K562 (cell line): ENCODE measurements around the gene PTPRM. TPM values are rescaled to one million over a fixed set of nuclear protein-coding genes. Genes with fewer than 3 reads are reported as not detected.

ENCODE experiments used
- ATAC-seq: fragments of 200-7000 bp; cut with Tn5 transposase; 3 replicates; pipeline ENCODE4 v1.9.1; 2020; ENCODE audit warnings: moderate library complexity
- BruUV-seq: library from RNA; stranded (reverse); fragments of 400-500 nt; replicated peaks from 2 replicates; lab custom pipeline; 2021; lab: Mats Ljungman, UMichigan
- CTCF ChIA-PET: fragments of 300-600 bp; formaldehyde crosslinking; extraction: SDS; loops from one replicate; lab custom pipeline; 2021; ENCODE audit warnings: low intra/inter-chr PET ratio; lab: Yijun Ruan, JAX
- POLR2A ChIA-PET: fragments of 300-600, 350-650 bp; sonication (Branson Sonifier 250); formaldehyde crosslinking; extraction: SDS; loops from one replicate; lab custom pipeline; 2021; ENCODE audit warnings: antibody characterized with exemption, inconsistent platforms; lab: Yijun Ruan, JAX
- DNase-seq, 4 experiments: peaks; one replicate each; pipeline versions ENCODE4 v3.0.0 to v3.0.0-alpha.2; 2011 to 2018; ENCODE audit warnings: low spot score in 3 of 4, mixed read lengths in 3 of 4; ENCODE audit errors: extremely low read depth in 1 of 4
- FAIRE-seq: peaks from 2 replicates; lab custom pipeline; 2011; peaks lifted over from hg19 to GRCh38; lab: Jason Lieb, UNC
- H2AFZ ChIP-seq: 2 replicates; pipeline ENCODE4 v1.6.0; 2011; ENCODE audit warnings: low read depth, low read length, control low read depth, inconsistent platforms
- H3K27ac ChIP-seq: fragments of 200-600 bp; 3 replicates; pipeline ENCODE4 v1.8.0; 2011; ENCODE audit warnings: low read depth, mild to moderate bottlenecking, control low read depth, inconsistent platforms, low read length, moderate library complexity, mixed read lengths; ENCODE audit errors: extremely low read depth
- H3K27me3 ChIP-seq, 2 experiments: fragments of 300-600 bp in 1 of 2; 2 replicates in 1 of 2; 3 replicates in 1 of 2; pipeline versions ENCODE4 v1.6.0 to v1.8.0; 2011; ENCODE audit warnings: inconsistent platforms in 2 of 2, low read length in 2 of 2, mild to moderate bottlenecking in 1 of 2, mixed read lengths in 1 of 2, moderate library complexity in 1 of 2; ENCODE audit not compliant: control insufficient read depth in 2 of 2, insufficient read depth in 2 of 2
- H3K36me3 ChIP-seq: fragments of 300-600 bp; 3 replicates; pipeline ENCODE4 v1.8.0; 2011; ENCODE audit warnings: mild to moderate bottlenecking, low read length, inconsistent platforms; ENCODE audit not compliant: control insufficient read depth, insufficient read depth
- H3K4me1 ChIP-seq, 2 experiments: fragments of 200-600 bp in 1 of 2; replicated peaks in 1 of 2; 2 replicates in 1 of 2; 3 replicates in 1 of 2; pipeline versions ENCODE4 v1.5.1 to v1.8.0; 2011; ENCODE audit warnings: inconsistent platforms in 2 of 2, low read length in 2 of 2, mild to moderate bottlenecking in 1 of 2, mixed read lengths in 1 of 2, moderate library complexity in 1 of 2; ENCODE audit not compliant: control insufficient read depth in 2 of 2, insufficient read depth in 2 of 2
- H3K4me2 ChIP-seq: 2 replicates; pipeline ENCODE4 v1.6.1; 2011; ENCODE audit warnings: low read length, control low read depth, inconsistent platforms, mixed read lengths; ENCODE audit not compliant: insufficient read depth
- H3K4me3 ChIP-seq: fragments of 200-600 bp; sonication (generic), shearing (Covaris generic); 2 replicates; pipeline ENCODE4 v1.5.1; 2016; ENCODE audit warnings: control low read depth, inconsistent platforms
- H3K79me2 ChIP-seq: fragments of 200-600 bp; 3 replicates; pipeline ENCODE4 v1.8.0; 2011; ENCODE audit warnings: low read length, inconsistent platforms; ENCODE audit not compliant: control insufficient read depth, insufficient read depth
- H3K9ac ChIP-seq, 2 experiments: 2 replicates each; pipeline versions ENCODE4 v1.6.0 to v1.6.1; 2011; ENCODE audit warnings: low read depth in 2 of 2, low read length in 2 of 2, control low read depth in 1 of 2, inconsistent platforms in 1 of 2, mild to moderate bottlenecking in 1 of 2, mixed read lengths in 1 of 2; ENCODE audit not compliant: insufficient read depth in 1 of 2
- H3K9me1 ChIP-seq: one replicate; pipeline ENCODE4 v1.6.0; 2011; ENCODE audit warnings: inconsistent platforms, mild to moderate bottlenecking, low read length, moderate library complexity; ENCODE audit not compliant: control insufficient read depth, insufficient read depth
- H3K9me3 ChIP-seq: replicated peaks from 2 replicates; pipeline ENCODE4 v1.5.1; 2011; ENCODE audit warnings: low read depth, low read length, inconsistent platforms; ENCODE audit not compliant: control insufficient read depth, insufficient read depth
- H4K20me1 ChIP-seq: replicated peaks from 2 replicates; pipeline ENCODE4 v1.6.1; 2011; ENCODE audit warnings: low read length, inconsistent platforms, mixed read lengths; ENCODE audit not compliant: control insufficient read depth, insufficient read depth
- NFYB ChIP-seq: IDR thresholded peaks from 2 replicates; pipeline ENCODE4 v1.6.1; 2011; ENCODE audit warnings: mild to moderate bottlenecking, moderate library complexity; ENCODE audit not compliant: insufficient read length; ENCODE audit errors: extremely low read depth
- RBBP5 ChIP-seq: fragments of 200-600 bp; sonication (generic); IDR thresholded peaks from 2 replicates; pipeline ENCODE4 v1.6.1; 2012; ENCODE audit warnings: borderline replicate concordance, mild to moderate bottlenecking, low read length, control low read depth, inconsistent platforms; ENCODE audit not compliant: insufficient read depth, poor library complexity, severe bottlenecking
- YBX1 ChIP-seq: fragments of 450-650 bp; IDR thresholded peaks from 2 replicates; pipeline ENCODE4 v1.7.1; 2016; ENCODE audit warnings: mild to moderate bottlenecking
- WGBS: fragments of 100-300 bp; shearing (Covaris generic); methylation state at CpG from one replicate; pipeline ENCODE4 v1.1.6; 2016; ENCODE audit warnings: low coverage, mixed read lengths; ENCODE audit not compliant: insufficient coverage; ENCODE audit errors: missing lambda C conversion rate; 5-methylcytosine and 5-hydroxymethylcytosine counted together
- in situ Hi-C: fragments of 300-500 bp; cut with MboI; formaldehyde crosslinking; loops from 4 replicates; pipeline ENCODE4 v1.15.0; 2018; ENCODE audit warnings: inconsistent platforms, mixed read lengths
- intact Hi-C: fragments of 100-400 bp; cut with micrococcal nuclease; formaldehyde crosslinking; loops from 2 replicates; pipeline ENCODE4 v1.14.2; 2022
- polyA plus RNA-seq, 8 experiments: library from polyadenylated mRNA; depleted of rRNA in 4 of 8; stranded (reverse) in 5 of 8; unstranded in 3 of 8; fragments of >200 nt; fragmentation: Nextera tagmentation in 2 of 8; fragmentation: Illumina TruSeq in 1 of 8; extraction: Ambion mirVana in 2 of 8; extraction: Trizol in 1 of 8; gene quantifications; 2 replicates each; pipeline versions ENCODE4 v1.2.1 to v1.2.3, GENCODE V29; 2011 to 2014; ENCODE audit warnings: inconsistent platforms in 1 of 8, missing spikeins in 1 of 8
- total RNA-seq, 7 experiments: library from RNA; depleted of rRNA in 6 of 7; stranded (reverse); fragments of >200 nt in 6 of 7; fragmentation: Illumina TruSeq in 2 of 7; extraction: Trizol in 2 of 7; gene quantifications; 2 replicates each; pipeline versions ENCODE4 v1.2.1 to v1.2.3, GENCODE V29; 2011 to 2021; ENCODE audit warnings: low replicate concordance in 1 of 7

Gene PTPRM
- total and polyA plus RNA-seq, 9 of the 15 experiments (the other 6 are each of a cell fraction or from before 2014, with no cell fraction given), result 0.03 to 0.16 (median 0.08) TPM; not detected in 3

DNA sequence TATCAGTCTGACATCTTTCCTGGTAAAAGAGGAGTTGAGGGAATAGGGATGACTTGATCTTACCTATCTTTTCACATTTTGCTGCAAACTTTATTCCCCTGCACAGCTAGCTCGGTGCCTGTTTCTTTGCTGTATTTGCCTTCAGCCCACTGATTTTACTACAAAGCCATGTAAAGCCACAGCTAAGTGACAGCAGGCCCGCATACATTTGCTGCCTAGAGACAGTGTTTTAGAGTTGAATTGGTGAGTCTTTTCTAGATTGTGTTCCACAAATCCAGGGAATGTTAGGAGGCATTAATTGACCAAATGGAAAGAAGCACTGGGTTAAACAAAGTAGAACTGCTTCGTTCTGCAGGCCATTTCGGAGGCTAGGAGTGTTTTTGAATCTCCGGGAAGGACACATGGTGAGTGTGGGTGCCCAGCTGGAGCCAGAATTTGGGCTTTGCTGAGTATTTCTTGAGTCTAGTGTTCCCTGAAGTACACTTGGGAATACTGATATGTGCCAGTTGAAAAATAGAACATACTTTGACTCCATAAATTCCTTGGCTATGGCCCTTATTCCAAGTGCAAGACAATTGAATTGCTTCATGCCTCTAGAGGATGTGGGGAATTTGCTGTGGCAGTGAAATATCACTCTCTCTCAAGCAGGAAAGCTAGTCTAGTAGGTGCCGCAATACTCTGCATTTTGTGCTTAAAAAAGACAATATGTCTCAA is 329.8 kb downstream of the PTPRM start:
- Histone ChIP-seq H3K4me1 (no peaks in the 10 kb centered on the region), H3K27me3 (no peaks in the 10 kb centered on the region), H4K20me1 (no peaks in the 10 kb centered on the region), H3K79me2 (no peaks in the 10 kb centered on the region), H2AFZ (no peak overlapping the region), H3K4me2 (no peak overlapping the region), H3K36me3 (no peaks in the 10 kb centered on the region), H3K9me3 (no peaks in the 10 kb centered on the region), H3K27ac (no peak overlapping the region), H3K9me1 (no peaks in the 10 kb centered on the region), H3K9ac (no peak overlapping the region), H3K4me3 (no peak overlapping the region)
- intact Hi-C loops, result no loop called here
- in situ Hi-C loops, result no loop called here
- ChIA-PET POLR2A (no interaction called here), CTCF (no interaction called here)
- WGBS, result under 1% methylated on average over 6 of the region's 6 CpGs
- TF ChIP-seq RBBP5, result no peak
- ATAC-seq (no peak), DNase-seq (no peak), FAIRE-seq (no peak)
- no TSS peak for BruUV-seq

DNA sequence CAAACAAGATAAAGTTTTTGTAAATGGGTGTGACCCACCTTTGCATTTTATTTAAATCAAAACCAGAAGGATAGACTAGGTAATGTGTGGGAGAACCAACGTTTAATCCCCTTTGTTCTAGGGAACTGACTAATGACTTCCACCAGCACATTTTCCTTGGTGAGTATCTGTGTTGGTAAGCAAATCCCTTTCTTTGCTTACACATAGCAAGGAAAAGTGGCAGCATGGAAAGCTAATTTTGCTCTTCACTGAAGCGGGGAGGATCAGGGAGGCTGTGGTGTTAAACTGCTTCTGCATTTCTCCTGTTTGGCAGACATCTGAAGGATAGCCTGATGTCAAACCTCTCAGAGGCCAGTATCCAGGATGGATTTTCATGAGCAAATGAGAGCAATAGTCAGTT is 331.1 kb downstream of the PTPRM start:
- no peak overlapping the region for H2AFZ ChIP-seq
- ATAC-seq, result no peak
- TF ChIP-seq NFYB (no peak), YBX1 (no peak)

More for the DNA sequence above, 331.1 kb downstream of the PTPRM start:
- no peaks in the 10 kb centered on the region for H3K9me1 ChIP-seq
- CTCF ChIA-PET, result no interaction called here
- no peaks in the 10 kb centered on the region for H3K27me3 ChIP-seq
- H3K4me3 ChIP-seq, result no peak overlapping the region
- FAIRE-seq (no peak), DNase-seq (no peak)
- no peaks in the 10 kb centered on the region for H3K4me1 ChIP-seq
- H3K79me2 ChIP-seq, result no peaks in the 10 kb centered on the region
- no peak overlapping the region for H3K4me2 ChIP-seq
- no peak overlapping the region for H3K27ac ChIP-seq
- no peaks in the 10 kb centered on the region for H4K20me1 ChIP-seq
- H3K36me3 ChIP-seq, result no peaks in the 10 kb centered on the region
- POLR2A ChIA-PET, result no interaction called here
- WGBS, result 0% methylated on average over 2 of the region's 2 CpGs
- in situ Hi-C loops, result no loop called here
- H3K9ac ChIP-seq, result no peak overlapping the region
- no TSS peak for BruUV-seq
- no peaks in the 10 kb centered on the region for H3K9me3 ChIP-seq
- intact Hi-C loops, result no loop called here
